ENCODE results near the gene RUNX3. TPM values are rescaled to one million over a fixed set of nuclear protein-coding genes. Genes with fewer than 3 reads are reported as not detected.

Gene RUNX3
- total RNA-seq, 1 experiment from 2014 or later = 1.1 TPM

GRCh38 chr1:24884751-24885150, 45.3 kb downstream of the RUNX3 start:
- no peak for DNase-seq
- Mint-ChIP-seq H3K4me3 (ENCODE audit: unreplicated experiment) (no peak overlapping the region), H3K9me3 (ENCODE audit: unreplicated experiment) (no peaks in the 10 kb centered on the region), H3K27ac (ENCODE audit: unreplicated experiment) (no peak overlapping the region), H3K27me3 (ENCODE audit: insufficient read depth, unreplicated experiment) (peaks cover 3% of the 10 kb centered on the region), H3K4me1 (ENCODE audit: low read depth, unreplicated experiment) (no peaks in the 10 kb centered on the region), H3K36me3 (ENCODE audit: insufficient read depth, unreplicated experiment) (no peaks in the 10 kb centered on the region)
- no TSS peak for BruUV-seq (replicated peaks)
- no peaks in the 10 kb centered on the region for H3K27me3 ChIP-seq (replicated peaks; ENCODE audit: control insufficient read depth, insufficient read depth, low read length)
- intact Hi-C loops (cut with micrococcal nuclease; ENCODE audit: unreplicated experiment) = no loop called here
- TF ChIP-seq CTCF (IDR thresholded peaks at IDR 0.05; ENCODE audit: insufficient read depth in 1 of 2, low read depth in 1 of 2, low read length in 1 of 2, severe bottlenecking in 1 of 2, unreplicated experiment in 1 of 2) = no peak
- ChIA-PET POLR2A (no interaction called here), CTCF (no interaction called here)
- H3K9me3 ChIP-seq = no peaks in the 10 kb centered on the region
- H3K4me3 ChIP-seq (ENCODE audit: low read depth, low read length) = no peak overlapping the region
- H3K36me3 ChIP-seq (ENCODE audit: control insufficient read depth, insufficient read depth, low read length) = no peaks in the 10 kb centered on the region
- H3K4me1 ChIP-seq = no peaks in the 10 kb centered on the region

- POLR2A ChIA-PET = no interaction called here
- H3K27ac Mint-ChIP-seq (ENCODE audit: unreplicated experiment) = no peak overlapping the region
Measured at GRCh38 chr1:24881034-24881433, 49.0 kb downstream of the RUNX3 start.

GRCh38 chr1:24878775-24879742, 51.0 kb downstream of the RUNX3 start:
- Histone ChIP-seq H3K4me3 (ENCODE audit: low read depth, low read length) (no peak overlapping the region), H3K27me3 (replicated peaks; ENCODE audit: control insufficient read depth, insufficient read depth, low read length) (no peaks in the 10 kb centered on the region), H3K4me1 (peaks cover 9% of the 10 kb centered on the region), H3K36me3 (ENCODE audit: control insufficient read depth, insufficient read depth, low read length) (no peaks in the 10 kb centered on the region), H3K9me3 (no peaks in the 10 kb centered on the region)
- no peak for TF ChIP-seq CTCF (IDR thresholded peaks at IDR 0.05; ENCODE audit: insufficient read depth in 1 of 2, low read depth in 1 of 2, low read length in 1 of 2, severe bottlenecking in 1 of 2, unreplicated experiment in 1 of 2)
- H3K27me3 Mint-ChIP-seq (ENCODE audit: insufficient read depth, unreplicated experiment) = no peaks in the 10 kb centered on the region
- no peaks in the 10 kb centered on the region for H3K36me3 Mint-ChIP-seq (ENCODE audit: insufficient read depth, unreplicated experiment)
- H3K4me3 Mint-ChIP-seq (ENCODE audit: unreplicated experiment) = no peak overlapping the region
- H3K9me3 Mint-ChIP-seq (ENCODE audit: unreplicated experiment) = no peaks in the 10 kb centered on the region
- no peak overlapping the region for H3K27ac Mint-ChIP-seq (ENCODE audit: unreplicated experiment)
- intact Hi-C loops (cut with micrococcal nuclease; ENCODE audit: unreplicated experiment) = no loop called here
- no TSS peak for BruUV-seq (replicated peaks)
- CTCF ChIA-PET = no interaction called here
- POLR2A ChIA-PET = no interaction called here
- peaks cover 8% of the 10 kb centered on the region for H3K4me1 Mint-ChIP-seq (ENCODE audit: low read depth, unreplicated experiment)
- DNase-seq = no peak

More at GRCh38 chr1:24881034-24881433, 49.0 kb downstream of the RUNX3 start:
- no peaks in the 10 kb centered on the region for H3K9me3 ChIP-seq
- H3K36me3 ChIP-seq (ENCODE audit: control insufficient read depth, insufficient read depth, low read length) = no peaks in the 10 kb centered on the region
- H3K4me1 Mint-ChIP-seq (ENCODE audit: low read depth, unreplicated experiment) = peaks cover 8% of the 10 kb centered on the region
- H3K27me3 Mint-ChIP-seq (ENCODE audit: insufficient read depth, unreplicated experiment) = peaks cover 3% of the 10 kb centered on the region
- H3K4me3 Mint-ChIP-seq (ENCODE audit: unreplicated experiment) = no peak overlapping the region
- no peak for TF ChIP-seq CTCF (IDR thresholded peaks at IDR 0.05; ENCODE audit: insufficient read depth in 1 of 2, low read depth in 1 of 2, low read length in 1 of 2, severe bottlenecking in 1 of 2, unreplicated experiment in 1 of 2)
- H3K27me3 ChIP-seq (replicated peaks; ENCODE audit: control insufficient read depth, insufficient read depth, low read length) = no peaks in the 10 kb centered on the region
- BruUV-seq (replicated peaks) = no TSS peak
- peaks cover 9% of the 10 kb centered on the region for H3K4me1 ChIP-seq
- no peak overlapping the region for H3K4me3 ChIP-seq (ENCODE audit: low read depth, low read length)
- no peaks in the 10 kb centered on the region for H3K36me3 Mint-ChIP-seq (ENCODE audit: insufficient read depth, unreplicated experiment)
- intact Hi-C loops (cut with micrococcal nuclease; ENCODE audit: unreplicated experiment) = no loop called here
- no peaks in the 10 kb centered on the region for H3K9me3 Mint-ChIP-seq (ENCODE audit: unreplicated experiment)
- no peak for DNase-seq
- CTCF ChIA-PET = no interaction called here

Measured in Caco-2 (cell line).